Loucy (cell line): ENCODE data around the gene TTC16.

Experiments used
- CTCF ChIP-seq: fragments of 200-600 bp; sonication (generic); conservative IDR thresholded peaks from 2 replicates; pipeline ENCODE4 v1.5.1; 2014; ENCODE audit warnings: mild to moderate bottlenecking, antibody characterized with exemption, low read length
- EZH2phosphoT487 ChIP-seq: fragments of 200-600 bp; IDR thresholded peaks from 2 replicates; pipeline ENCODE4 v1.6.1; 2018; ENCODE audit warnings: antibody characterized with exemption, mild to moderate bottlenecking, moderate library complexity, borderline replicate concordance

DNA sequence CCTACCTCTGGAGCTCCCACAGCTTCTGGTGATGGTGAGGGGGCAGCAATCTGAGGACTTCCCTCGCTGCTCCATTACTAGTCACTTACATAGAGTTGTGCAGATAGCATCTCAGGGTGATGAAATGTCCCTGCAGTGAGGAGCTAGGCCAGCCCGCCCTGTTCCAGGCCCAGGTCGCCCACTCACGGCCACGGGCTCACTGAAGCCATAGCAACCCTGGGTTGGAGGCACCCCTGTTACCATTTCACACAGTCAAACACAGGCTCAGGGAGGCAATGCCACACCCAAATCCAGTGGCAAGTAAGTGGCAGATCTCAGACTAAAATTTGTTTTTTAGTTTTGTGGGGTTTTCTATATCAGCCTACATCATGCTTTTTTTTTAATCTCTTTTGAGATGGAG is 43.0 kb downstream of the TTC16 start:
- TF ChIP-seq CTCF (no peak), EZH2phosphoT487 (no peak)
